HG02763 (cell line): Measurements from ENCODE around the gene TMEM178A.
"Not testable (repeated sequence)": the region's sequence is repeated elsewhere in the genome, so short reads cannot be mapped to it uniquely, and the experiment has no call there.

Source experiments
- ATAC-seq: cut with Tn5 transposase; IDR thresholded peaks from one replicate; pipeline ENCODE4 v1.9.1; 2021; ENCODE audit warnings: mild to moderate bottlenecking, moderate library complexity; ENCODE audit not compliant: unreplicated experiment

Gene TMEM178A

GRCh38 chr2:39647104-39647765 is 18.5 kb upstream of the TMEM178A start:
- no peak for ATAC-seq

- no peak for ATAC-seq
These were observed 17.1 kb upstream of the TMEM178A start for GRCh38 chr2:39648580-39648979.

GRCh38 chr2:39649511-39649910 is 16.2 kb upstream of the TMEM178A start:
- ATAC-seq: no peak

- ATAC-seq: no peak
These were observed 15.2 kb upstream of the TMEM178A start for GRCh38 chr2:39650468-39650867.

GRCh38 chr2:39656215-39656614 is 9.5 kb upstream of the TMEM178A start:
- ATAC-seq: not testable (repeated sequence)

GRCh38 chr2:39657287-39657937 is 8.3 kb upstream of the TMEM178A start:
- no peak for ATAC-seq

- ATAC-seq: no peak
These were observed 7.3 kb upstream of the TMEM178A start for GRCh38 chr2:39658371-39658770.

- ATAC-seq: no peak
These were observed 5.7 kb upstream of the TMEM178A start for GRCh38 chr2:39659765-39660611.

GRCh38 chr2:39660612-39661236 is 5.0 kb upstream of the TMEM178A start:
- ATAC-seq: no peak

GRCh38 chr2:39661826-39662225 is 3.9 kb upstream of the TMEM178A start:
- ATAC-seq: no peak

GRCh38 chr2:39663187-39663930 is 2.4 kb upstream of the TMEM178A start:
- no peak for ATAC-seq

GRCh38 chr2:39664232-39664887 is 1.4 kb upstream of the TMEM178A start:
- no peak for ATAC-seq

- no peak for ATAC-seq
These were observed 677 bp upstream of the TMEM178A start for GRCh38 chr2:39664888-39665591.

- ATAC-seq: no peak
These were observed 879 bp downstream of the TMEM178A start for GRCh38 chr2:39666491-39667101.

GRCh38 chr2:39667104-39667885 is 1.6 kb downstream of the TMEM178A start:
- ATAC-seq: no peak

GRCh38 chr2:39667886-39668276 is 2.2 kb downstream of the TMEM178A start:
- no peak for ATAC-seq

GRCh38 chr2:39668576-39669080 is 2.9 kb downstream of the TMEM178A start:
- ATAC-seq: no peak

- no peak for ATAC-seq
These were observed 5.9 kb downstream of the TMEM178A start for GRCh38 chr2:39671604-39672003.
